ENCODE results near the gene IQCK. TPM values are rescaled to one million over a fixed set of nuclear protein-coding genes. Genes with fewer than 3 reads are reported as not detected.
"Not testable (repeated sequence)": the region's sequence is repeated elsewhere in the genome, so short reads cannot be mapped to it uniquely, and the experiment has no call there.

The IQCK gene
- polyA plus RNA-seq, 5 donors, result 23.3 to 25.1 (median 24.5) TPM

- DNase-seq, result no peak
Observed at GRCh38 chr16:19716183-19716582, 1.9 kb upstream of the IQCK start.

GRCh38 chr16:19716728-19717127 is 1.3 kb upstream of the IQCK start:
- DNase-seq, result not testable (repeated sequence)

GRCh38 chr16:19717314-19717713 is 757 bp upstream of the IQCK start:
- DNase-seq, result no peak

GRCh38 chr16:19718624-19718965 is 524 bp downstream of the IQCK start:
- no peak for DNase-seq

DNA sequence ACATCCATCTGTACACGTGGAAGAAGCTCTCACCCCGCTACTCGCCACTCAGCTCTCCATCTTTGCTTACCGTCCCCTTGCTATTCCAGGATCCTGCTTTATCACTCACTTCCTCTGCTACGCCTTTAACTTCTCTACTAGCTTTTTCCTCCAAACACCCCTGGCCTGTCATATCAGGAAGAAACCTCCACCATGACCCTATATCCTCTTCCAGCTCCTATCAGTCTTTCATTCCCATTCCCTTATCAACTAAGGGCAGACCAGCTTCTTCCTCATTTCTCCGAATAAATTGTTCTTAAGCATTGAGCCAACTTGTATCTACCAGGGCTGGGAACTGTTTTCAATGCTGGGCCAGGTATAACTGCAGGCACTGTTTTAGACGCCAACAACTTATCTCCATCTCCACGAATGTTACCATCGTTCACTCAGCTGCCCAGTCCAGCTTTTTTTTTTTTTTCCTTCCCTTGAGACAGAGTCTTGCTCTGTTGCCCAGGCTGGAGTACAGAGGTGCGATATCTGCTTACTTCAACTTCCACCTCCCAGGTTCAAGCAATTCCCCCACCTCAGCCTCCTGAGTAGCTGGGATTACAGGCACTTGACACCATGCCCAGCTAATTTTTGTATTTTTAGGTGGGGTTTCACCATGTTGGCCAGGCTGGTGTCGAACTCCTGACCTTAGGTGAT is 4.3 kb downstream of the IQCK start:
- DNase-seq, result no peak

GRCh38 chr16:19722981-19723380 is 4.9 kb downstream of the IQCK start:
- no peak for DNase-seq

- DNase-seq, result no peak
Observed at GRCh38 chr16:19728636-19728965, 10.5 kb downstream of the IQCK start.

- no peak for DNase-seq
Observed at GRCh38 chr16:19733551-19733950, 15.5 kb downstream of the IQCK start.

- no peak for DNase-seq
Observed at GRCh38 chr16:19735074-19735867, 17.2 kb downstream of the IQCK start.

DNA sequence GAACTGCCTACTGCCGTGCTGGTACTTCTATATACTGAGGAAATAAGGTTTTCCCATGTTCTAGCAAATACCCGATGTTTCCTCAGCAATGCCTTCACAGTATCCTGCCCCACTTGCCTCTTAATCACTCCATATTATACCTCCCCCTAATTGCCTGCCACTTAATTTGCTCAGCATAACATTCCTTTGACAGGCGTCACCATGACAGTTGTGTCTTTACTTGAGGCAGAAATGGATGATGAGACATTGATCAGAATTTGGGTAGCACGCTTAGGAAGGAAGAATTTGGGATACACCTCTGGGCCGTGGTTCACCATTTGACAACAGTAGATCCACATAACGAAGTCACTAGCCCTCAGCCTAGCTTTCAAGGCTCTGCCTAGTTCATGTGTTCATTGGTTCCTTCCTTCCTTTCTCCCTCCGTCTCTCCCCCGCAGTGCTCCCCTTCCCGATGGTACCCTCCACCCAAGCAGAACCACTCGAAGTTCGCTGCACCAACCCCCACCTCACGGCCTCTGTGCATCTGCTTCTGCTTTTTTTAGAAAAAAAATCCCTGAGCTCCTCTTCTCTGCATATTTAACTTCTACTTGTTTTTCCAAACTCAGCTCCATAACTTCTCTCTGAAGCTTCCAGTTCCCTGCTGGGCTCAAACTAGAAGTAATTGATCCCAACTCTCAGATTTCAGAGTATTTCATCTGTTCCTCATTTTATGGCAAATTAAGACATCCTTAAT is 19.4 kb downstream of the IQCK start:
- DNase-seq, result no peak

- no peak for DNase-seq
Observed at GRCh38 chr16:19741354-19741753, 23.3 kb downstream of the IQCK start.

DNA sequence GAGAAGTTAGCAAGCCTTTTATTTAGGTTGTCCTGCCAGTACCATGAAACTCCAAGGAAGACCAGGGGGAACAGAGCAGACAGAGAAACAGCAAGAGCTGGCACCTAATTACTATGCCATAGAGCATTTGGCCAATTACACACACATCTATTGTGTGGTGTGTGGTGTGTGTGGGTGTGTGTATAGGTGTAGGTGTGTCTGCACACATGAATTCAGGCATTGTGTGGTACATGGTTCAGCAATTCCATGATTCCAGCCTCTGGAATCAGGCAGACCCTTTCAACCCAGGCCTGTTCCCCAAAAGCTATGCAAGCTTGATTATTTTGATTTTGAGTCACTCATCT is 25.7 kb downstream of the IQCK start:
- no peak for DNase-seq

- DNase-seq, result no peak
Observed at GRCh38 chr16:19744670-19745069, 26.6 kb downstream of the IQCK start.

GRCh38 chr16:19745286-19746010 is 27.4 kb downstream of the IQCK start:
- no peak for DNase-seq

DNA sequence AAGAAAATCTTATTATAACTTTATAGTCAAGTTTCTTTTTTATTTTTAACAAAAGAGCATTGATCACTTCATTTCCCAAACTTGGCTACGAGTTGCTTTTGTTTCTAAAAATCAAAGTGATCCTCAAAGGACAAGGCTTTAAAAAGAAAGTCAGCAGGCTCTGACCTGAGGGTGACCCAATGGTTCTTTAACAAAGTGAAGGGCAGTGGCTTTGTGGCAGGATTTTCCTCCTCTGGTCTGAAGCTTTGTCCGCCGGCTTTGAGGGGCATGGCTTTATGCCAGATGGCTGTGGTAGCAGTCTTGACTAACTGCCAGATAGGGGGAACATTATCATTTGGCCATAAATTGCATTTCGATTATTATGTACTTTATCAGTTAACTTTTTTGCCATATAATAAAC is 28.5 kb downstream of the IQCK start:
- no peak for DNase-seq

DNA sequence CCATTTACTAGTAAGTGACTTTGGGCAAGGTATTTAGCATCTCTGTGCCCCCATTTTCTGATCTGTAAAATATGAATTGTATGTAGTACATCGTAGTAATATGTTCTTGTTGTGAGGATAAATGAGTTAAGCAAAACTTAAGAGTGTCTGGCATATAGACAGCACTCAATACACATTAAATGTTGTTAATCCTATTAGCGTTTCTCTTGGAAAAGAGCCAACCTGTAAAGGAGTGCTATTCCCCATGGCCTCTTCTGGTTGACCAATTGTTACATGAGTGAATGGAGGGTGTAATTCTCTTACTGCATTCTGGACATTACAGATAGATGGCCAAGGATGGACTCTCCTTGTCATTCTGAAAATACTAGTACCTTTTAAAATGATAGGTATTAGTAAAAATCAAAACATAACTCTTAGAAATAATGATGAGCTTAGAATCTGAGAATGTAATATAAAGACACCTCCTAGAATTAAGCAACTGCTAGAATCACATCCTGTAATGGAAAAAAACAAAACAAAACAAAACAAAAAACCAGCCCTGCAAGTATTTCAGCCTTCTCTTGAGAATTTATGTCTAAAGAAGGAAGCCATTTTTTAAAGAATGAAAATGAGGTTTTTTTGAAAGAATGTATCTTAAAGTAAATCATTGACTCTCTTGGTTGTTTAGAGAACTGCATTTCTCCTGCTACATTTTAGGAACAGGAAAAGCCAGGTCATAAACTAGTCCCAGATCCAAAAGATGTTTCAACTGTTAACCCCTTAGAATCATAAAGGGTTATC is 30.5 kb downstream of the IQCK start:
- DNase-seq, result no peak

DNA sequence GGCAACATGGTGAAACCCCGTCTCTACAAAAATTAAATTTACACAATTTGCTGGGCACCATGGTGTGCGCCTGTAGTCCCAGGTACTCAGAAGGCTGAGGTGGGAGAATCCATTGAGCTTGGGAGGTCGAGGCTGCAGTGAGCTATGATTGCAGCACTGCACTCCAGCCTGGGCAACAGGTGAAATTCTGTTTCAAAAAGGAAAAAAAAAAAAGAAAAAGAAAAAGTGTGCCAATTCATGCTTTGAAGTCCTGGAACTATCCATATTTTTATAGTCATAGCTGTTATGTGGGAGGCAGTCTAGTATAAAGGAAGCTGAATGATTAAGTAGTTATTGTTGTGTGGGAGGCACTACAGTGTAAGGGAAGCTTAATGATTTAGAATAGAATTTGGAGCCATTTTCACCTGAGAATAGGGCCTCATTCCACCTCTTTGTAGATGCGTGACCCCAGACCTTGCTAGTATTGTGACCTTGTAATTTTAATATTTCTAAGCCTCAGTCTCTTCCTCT is 31.6 kb downstream of the IQCK start:
- no peak for DNase-seq

DNA sequence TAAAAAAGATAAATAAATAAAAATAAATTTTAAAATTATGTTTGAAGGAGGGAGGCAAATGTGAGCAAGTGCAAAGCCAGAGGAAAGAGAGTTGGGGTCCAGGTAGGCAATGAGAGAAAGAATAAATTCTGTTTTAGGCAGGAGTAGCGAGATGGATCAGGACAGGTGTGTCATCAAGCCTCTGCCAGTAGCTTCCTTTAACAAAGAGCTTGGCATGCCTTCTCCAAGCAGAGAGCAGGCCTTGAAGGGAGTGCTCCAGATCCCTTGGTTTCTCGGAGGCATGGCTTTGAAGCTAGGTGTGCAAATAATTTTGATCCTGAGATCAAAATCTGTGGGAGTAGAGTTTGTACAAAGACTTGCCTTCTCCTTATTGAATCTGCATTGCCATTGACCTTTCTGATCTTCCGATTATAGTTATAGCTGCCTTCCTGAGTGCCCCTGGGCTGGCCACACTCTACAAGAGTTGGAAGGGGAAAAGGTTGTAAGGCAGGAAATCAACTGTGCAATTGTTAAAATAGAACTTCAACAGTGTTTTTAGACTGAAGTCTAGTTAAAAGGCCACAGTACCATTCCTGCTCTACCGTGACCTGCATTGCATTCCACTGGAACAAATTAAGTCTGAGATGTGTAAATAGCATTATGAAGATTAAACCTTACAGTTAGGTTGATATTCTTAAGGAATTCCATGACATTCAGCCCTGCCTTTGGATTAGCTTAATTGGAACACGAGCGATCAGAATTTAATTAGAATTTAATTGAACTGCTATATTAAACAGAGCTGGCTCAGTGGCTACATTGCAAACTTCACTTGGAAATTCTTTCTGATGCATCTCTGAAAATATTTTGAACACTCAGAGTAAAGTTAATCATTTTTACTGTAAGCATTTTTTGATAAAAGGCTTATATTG is 33.7 kb downstream of the IQCK start:
- no peak for DNase-seq

DNA sequence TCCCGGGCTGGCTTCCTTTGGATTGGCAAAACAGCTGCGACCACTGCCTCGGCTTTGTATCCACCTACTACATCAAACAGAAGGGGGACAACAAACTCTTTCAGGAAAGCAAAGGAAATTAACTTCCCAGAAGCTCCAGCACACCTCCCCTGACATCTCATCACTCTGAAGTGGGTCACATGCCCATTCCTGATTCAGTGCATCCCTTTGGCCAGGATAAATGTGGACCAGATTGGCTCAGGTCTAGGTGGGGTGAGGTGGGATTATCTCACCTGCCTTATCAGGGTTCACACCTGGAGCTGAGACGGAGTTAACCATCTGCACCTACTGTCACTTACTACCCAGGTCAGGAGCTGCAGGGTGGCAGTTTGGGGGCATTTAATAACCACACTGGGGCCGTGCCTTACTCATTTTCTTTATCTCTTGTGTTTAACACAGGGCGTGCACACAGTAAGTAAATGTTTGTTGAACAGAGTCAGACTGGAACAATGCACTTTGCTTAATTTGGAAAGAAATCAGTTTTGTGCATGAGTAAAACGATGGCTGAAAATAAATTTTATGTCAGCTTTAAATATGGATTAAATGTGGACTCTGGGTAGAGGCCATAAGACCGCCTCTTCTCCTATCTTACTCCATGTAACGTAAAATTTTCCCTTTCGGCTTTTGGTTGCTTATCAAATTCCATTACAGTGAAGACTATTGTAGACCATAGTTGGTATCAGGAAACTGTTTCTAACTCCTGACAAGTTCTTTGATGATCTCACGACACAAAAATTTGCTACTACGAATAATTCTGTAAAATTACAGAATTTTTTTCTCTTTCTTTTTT is 36.0 kb downstream of the IQCK start:
- no peak for DNase-seq

Data from right lung (tissue), 5 donors.